Stimulated activated CD8-positive, alpha-beta memory T cell treated with anti-CD3 and anti-CD28 coated beads, Interleukin-15, amount 100 ng/mL, for 48 hours (primary cell): ENCODE data around the gene UBR7.
"Not testable (repeated sequence)": the region's sequence is repeated elsewhere in the genome, so short reads cannot be mapped to it uniquely, and the experiment has no call there.

Experiments
- DNase-seq, 2 donors: peaks; one replicate each; pipeline ENCODE4 v3.0.0-alpha.2; 2020; ENCODE audit warnings: low read depth in 2 of 2

Gene UBR7, protein sequence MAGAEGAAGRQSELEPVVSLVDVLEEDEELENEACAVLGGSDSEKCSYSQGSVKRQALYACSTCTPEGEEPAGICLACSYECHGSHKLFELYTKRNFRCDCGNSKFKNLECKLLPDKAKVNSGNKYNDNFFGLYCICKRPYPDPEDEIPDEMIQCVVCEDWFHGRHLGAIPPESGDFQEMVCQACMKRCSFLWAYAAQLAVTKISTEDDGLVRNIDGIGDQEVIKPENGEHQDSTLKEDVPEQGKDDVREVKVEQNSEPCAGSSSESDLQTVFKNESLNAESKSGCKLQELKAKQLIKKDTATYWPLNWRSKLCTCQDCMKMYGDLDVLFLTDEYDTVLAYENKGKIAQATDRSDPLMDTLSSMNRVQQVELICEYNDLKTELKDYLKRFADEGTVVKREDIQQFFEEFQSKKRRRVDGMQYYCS

DNA sequence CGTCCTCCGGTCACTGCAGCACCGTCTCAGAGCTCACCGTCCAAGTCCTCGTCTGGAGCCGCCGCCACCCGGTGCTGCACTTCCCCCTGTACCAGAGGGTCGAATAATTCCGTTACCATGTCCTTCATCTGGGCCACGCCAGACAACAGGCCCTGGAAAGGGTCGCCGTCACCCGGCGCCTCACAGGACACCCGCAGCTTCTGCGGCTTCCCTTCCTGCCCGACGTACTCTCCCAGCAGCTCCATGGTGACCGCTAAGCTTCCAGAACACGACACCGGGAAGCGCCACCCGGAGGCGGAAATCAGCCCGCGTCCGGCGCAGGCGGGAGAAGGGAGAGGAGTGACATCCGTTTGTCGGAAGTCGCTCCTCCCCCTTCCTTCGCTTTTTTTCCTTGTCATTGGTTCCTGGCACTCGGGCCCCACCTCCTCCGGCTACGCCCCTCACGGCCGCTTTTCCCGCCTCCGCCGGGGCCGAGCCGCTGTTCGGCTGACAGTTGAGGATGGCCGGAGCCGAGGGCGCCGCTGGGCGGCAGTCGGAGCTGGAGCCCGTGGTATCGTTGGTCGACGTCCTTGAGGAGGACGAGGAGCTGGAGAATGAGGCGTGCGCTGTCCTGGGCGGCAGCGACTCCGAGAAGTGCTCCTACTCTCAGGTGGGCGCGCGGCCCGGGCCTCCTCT, at the start of gene UBR7, which contains the start of gene GON7:
UBR7 (plus strand) TSS at position 464 of the 675 bp plus-strand sequence; CDS start at position 500, 36 bp downstream.
GON7 (minus strand) TSS at position 273 of the 675 bp plus-strand sequence; CDS start at position 245, 28 bp downstream.
- DNase-seq: peak; percentile 86 to 87

DNA sequence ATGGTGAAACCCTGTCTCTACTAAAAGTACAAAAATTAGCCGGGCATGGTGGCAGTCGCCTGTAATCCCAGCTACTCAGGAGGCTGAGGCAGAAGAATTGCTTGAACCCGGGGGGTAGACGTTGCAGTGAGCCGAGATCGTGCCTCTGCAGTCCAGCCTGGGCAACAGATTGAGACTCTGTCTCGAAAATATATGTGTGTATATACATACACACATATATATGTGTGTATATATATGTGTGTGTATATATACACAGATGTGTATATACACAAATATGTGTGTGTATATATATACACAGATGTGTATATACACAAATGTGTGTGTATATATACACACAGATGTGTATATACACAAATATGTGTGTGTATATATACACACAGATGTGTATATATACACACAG, 48.7 kb upstream of the UBR7 start:
- DNase-seq: not testable (repeated sequence)

DNA sequence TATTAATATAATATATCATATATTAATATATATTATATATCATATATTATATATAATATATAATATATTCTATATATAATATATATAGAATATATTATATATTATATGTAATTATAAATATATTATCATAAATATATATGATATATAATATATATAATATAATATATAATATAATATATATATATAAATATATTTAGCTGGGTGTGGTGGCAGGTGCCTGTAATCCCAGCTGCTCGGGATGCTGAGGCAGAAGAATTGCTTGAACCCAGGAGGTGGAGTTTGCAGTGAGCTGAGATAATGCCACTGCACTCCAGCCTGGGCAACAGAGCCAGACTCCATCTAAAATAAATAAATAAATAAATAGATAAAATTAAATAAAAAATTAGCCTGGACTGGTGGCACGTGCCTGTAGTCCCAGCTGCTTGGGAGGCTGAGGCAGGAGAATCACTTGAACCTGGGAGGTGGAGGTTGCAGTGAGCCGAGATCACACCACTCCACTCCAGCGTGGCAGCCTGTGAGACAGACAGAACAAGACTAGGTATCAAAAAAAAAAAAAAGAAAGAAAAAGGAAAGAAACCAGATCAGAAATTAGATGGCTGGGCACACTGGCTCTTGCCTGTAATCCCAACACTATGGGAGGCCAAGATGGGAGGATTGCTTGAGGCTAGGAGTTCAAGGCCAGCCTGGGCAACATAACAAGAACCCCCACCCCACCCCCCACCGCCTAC, 47.3 kb upstream of the UBR7 start:
- DNase-seq: not testable (repeated sequence)

DNA sequence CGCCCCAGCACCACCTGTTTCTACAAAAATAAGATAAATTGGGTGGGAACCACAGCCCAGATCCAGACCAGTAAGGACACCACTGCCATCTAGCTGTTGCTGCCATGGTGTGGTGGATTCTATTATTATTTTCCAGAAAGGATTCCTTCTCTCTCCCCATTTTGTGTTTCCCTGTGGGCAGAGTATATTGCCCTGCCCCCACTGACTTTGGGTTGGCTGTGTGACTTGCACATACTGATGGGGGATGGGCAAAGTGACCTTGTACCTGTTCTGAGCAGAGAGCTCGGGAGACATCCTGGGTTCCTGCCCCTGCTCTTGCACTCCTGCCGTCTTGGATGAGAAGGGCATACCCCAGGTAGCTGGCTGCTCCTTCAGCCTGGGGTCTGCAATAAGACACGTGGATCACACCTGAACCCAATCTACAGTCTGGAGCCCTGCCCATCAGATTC, 46.7 kb upstream of the UBR7 start:
- no peak for DNase-seq

DNA sequence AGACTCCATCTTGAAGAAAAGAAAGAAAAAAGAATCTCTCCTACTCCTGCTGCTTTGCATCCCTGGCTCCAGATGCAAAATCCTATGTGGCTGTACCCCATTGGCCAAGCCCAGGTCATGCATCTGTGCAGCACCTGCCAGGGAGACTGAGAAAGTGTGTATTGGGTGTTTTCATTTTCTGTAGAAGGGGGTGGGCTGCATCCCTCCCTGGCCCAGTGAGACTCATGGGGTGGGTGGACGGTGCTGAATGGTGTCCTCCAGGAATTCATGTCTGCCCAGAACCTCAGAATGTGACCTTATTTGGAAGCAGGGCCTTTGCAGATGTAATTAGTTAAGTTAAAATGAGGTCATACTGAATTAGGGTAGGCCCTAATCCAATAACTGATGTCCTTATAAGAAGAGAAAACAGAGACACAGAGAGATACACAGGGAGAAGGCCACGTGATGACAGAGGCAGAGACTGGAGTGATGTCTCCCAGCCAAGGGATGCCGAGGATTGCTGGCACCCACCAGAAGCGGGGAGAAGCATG, 45.6 kb upstream of the UBR7 start:
- no peak for DNase-seq

DNA sequence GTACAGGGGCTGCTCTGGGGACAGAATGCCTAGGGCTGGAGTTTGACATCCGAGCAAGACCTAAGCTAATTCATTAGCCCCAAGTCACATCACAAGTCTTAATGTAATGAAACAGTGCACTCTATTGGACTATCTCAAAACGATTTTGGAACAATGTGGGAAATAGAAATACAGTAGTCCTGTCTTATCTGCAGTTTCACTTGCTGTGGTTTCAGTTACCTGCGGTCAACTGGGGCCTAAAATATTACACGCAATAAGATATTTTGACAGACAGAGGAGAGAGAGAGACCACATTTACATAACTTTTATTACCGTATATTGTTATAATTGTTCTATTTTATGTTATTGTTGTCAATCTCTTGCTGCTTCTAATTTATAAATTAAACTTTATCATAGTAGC, 43.5 kb upstream of the UBR7 start:
- DNase-seq: no peak

DNA sequence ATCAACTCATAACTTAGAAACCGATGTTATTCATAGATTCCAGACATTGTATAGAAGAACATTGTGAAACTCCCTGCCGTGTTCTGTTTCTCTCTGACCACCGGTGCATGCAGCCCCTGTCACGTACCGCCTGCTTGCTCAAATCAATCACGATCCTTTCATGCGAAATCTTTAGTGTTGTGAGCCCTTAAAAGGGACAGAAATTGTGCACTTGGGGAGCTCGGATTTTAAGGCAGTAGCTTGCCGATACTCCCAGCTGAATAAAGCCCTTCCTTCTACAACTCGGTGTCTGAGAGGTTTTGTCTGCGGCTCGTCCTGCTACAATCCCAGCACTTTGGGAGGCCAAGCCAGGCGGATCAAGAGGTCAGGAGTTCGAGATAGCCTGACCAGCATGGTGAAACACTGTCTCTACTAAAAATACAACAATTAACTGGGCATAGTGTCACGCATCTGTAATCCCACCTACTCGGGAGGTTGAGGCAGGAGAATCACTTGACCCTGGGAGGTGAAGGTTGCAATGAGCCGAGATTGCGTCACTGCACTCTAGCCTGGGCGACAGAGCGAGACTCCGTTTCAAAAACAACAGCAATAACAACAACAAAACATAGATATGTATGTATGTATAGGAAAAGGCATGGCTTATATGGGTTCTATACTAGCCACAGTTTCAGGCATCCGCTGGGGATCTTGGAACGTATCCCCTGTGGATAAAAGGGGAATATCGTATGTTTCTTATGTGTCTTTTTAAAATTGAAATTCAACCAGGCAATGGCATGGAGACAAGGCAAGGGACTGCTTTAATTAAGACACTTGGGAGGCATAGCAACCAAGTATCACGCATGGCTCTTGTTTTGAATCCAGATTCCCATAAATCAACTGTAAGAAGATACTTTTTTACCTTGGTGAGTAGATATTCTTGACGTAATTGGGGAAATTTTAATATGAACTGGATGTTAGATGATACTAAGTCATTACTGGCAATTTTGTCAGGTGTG, 41.5 kb upstream of the UBR7 start:
- not testable (repeated sequence) for DNase-seq

DNA sequence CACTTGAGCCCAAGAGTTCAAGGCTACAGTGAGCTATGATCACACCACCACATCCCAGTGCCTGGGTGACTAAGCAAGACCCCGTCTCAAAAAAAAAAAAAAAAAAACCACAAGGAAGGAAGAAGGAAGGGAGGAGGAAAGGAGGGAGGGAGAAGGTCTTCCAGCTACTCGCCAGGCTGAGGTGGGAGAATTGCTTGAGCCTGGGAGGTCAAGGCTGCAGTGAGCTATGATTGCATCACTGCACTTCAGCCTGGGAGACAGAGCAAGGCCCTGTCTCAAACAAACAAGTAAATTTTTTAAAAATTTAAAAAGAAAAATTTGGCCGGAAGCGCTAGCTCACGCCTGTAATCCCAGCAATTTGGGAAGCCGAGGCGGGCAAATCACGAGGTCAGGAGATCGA, 38.4 kb upstream of the UBR7 start:
- DNase-seq: not testable (repeated sequence)

DNA sequence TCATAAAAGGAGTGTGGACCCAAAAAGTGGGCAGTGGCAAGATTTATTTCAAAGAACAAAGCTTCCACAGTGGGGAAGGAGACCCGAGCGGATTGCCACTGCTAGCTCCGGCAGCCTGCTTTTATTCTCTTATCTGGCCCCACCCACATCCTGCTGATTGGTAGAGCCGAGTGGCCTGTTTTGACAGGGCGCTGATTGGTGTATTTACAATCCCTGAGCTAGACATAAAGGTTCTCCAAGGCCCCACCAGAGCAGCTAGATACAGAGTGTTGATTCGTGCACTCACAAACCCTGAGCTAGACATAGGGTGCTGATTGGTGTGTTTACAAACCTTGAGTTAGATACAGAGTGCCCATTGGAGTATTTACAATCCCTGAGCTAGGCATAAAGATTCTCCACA, 37.4 kb upstream of the UBR7 start:
- DNase-seq: not testable (repeated sequence)

DNA sequence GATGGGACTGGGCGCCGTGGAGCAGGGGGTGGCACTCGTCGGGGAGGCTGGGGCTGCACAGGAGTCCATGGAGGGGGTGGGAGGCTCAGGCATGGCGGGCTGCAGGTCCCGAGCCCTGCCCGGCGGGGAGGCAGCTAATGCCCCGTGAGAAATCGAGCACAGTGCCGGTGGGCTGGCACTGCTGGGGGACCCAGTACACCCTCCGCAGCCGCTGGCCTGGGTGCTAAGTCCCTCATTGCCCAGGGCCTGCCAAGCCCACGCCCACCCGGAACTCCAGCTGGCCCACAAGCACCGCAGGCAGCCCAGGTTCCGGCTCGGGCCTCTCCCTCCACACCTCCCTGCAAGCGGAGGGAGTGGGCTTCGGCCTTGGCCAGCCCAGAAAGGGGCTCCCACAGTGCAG, 36.9 kb upstream of the UBR7 start:
- not testable (repeated sequence) for DNase-seq

DNA sequence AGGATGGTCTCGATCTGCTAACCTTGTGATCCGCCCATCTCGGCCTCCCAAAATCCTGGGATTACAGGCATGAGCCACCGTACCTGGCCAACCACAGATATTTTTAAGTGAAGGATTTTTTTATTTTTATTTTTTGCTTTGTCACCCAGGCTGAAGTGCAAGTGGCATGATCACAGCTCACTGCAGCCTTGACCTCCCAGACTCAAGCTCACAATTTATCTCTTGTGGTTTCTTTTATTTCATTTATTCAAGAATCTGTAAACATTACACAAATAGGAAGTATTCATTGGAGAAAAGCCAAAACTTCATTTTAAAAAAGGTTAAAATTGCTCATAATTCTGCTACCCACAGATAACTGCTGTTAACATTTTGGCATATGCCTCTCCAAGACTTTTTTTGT, 35.7 kb upstream of the UBR7 start:
- no peak for DNase-seq

DNA sequence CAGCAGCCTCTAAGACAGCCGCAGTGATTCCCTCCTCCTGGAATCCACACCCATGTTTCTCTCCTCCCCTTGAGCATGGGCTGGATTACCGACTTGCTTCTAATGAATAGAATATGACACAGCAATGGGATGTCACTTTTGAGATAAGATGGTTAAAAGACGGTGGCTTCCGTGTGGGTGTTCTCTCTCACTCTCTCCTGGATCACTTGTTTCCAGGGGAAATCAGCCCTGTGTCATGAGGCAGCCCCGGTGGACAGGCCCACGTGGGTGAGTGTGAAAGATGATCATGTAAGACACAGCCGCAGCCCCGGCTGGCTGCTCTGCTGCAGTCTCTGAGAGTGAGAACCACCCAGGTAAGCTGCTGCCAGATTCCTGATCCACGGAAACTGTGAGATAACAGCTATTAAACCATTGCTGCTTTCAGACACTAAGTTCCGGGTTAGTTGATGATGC, 33.1 kb upstream of the UBR7 start:
- peak in 1 of 2 donors; percentile 17 for DNase-seq

DNA sequence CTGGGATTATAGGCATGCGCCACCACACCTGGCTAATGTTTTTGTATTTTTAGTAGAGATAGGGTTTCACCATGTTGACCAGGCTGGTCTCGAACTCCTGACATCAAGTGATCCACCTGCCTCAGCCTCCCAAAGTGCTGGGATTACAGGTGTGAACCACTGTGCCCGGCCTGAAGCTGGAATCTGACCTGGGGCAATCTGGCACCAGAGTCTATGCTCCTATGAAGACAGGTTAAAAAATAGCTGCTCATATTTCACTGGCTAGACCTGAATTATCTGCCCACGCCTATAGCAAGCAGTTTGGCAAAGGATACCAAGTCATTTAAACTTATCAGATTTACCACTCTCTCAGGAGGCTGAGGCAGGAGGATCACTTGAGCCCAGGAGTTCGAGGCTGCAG, 32.3 kb upstream of the UBR7 start:
- DNase-seq: not testable (repeated sequence)

DNA sequence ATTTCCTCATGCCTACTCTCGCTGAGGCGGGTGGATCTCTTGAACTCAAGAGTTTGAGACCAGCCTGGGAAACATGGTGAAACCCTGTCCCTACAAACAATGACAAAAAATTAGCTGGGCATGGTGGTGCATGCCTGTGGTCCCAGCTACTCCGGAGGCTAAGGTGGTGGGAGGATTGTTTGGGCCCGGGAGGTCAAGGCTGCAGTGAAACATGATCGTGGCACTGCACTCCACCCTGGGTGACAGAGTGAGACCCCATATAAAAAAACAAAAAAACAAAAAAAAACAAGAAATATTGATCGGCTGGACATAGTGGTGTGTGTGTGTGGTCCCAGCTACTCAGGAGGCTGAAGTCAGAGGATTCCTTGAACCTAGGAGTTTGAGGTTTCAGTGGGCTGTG, 31.6 kb upstream of the UBR7 start:
- no peak for DNase-seq

DNA sequence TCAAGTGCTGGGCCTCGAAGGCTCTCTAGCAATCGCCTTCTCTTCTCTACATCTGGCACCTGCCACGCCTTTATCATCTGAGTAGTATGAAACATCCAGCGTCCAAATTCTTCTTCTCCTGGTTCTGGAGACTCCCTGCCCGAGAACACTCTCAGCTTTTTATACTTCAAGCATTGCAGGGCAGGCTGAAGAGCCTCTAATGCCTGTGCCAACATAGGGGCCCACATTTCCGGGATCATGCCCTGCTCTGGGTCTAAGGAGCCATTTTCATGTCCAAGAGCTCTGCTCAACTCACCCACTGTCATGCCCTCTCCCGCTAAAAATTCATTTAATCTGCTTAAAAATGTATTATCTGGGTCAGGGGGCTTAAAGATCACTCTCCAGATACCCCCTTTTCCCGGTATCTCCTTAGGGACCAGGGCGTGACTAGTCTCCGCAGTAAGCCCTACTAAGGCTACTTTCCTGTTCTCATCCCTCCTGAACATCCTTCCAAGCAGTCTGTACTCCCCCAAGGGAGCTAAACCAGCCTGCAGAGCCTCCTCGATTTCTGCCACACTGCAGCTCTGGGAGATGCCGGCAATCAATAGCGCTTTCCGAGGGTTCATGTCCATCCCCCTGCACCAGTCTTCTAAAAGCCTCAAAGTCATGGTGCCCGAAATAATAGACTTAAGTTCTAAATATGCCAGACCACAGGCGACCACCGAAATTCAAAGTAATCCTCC, 23.3 kb upstream of the UBR7 start:
- no peak for DNase-seq

DNA sequence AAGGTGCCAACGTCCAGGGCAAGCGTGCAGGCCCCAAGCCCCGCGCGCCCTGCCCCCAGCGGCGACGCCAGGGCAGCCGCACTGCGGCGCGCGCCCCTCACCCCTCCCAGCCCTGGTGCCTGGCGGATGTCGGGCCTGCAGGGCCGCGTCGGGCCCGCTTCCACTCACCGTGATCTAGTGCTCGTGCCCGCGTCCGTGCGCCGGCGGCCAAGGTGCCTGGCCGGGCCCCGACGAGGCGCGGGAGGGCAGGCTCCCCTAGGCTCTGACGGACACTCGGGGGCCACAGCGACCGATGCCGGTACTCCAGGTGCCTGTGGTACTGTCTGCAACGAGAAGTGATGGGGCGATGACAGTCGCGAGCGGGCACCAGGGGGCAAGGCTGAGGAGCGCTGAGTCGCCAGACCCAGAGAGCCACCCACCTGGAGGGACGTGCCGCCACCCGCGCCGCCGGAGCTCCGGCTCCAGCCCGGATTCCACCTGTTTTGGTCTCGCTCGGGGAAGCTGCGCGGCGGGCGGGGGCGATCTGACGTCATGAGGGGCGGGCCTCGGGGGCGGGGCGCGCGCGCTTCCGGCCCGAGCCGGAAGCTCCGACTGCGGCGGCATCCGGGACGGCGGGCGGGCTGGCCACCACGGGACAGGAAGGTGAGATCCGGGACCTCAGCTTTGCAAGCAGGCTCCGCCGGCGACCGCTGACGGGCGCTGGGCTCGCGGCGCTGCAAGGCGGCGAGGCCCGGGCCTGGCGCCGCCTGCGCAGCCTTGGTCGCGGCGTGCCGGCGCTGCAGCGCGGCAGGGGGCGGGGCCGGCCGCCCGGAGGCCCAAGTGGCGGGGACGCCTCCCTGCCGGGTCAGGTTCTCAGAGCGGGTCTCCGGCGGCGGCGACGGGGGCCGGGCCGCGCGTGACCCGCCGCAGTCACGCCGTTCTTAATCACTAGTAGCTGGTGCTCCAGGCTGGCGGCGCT, 22.4 kb upstream of the UBR7 start, which contains the start of the genes LYSET and MOAP1:
LYSET (plus strand) TSS at position 927 of the 958 bp plus-strand sequence. CDS start 89 bp downstream, outside the sequence.
MOAP1 (minus strand) TSS at position 507 of the 958 bp plus-strand sequence. CDS start 655 bp downstream, outside the sequence.
- DNase-seq: peak; percentile 86 to 89

DNA sequence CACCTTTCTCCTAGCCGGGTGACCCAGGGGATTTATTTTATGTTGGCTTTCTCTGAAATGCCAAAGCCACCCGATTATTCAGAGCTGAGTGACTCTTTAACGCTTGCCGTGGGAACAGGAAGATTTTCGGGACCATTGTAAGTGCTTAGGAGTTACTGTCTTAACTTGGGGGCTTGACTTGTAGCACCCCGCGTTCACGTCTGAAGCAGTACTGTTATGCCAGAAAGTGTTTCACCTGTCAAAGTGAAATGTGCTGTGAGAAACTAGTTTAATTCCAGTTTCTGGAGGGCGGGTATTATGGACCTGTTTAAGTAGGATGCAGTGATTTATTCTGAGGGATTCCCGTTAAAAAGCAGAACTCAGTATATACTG, 21.7 kb upstream of the UBR7 start:
- no peak for DNase-seq

DNA sequence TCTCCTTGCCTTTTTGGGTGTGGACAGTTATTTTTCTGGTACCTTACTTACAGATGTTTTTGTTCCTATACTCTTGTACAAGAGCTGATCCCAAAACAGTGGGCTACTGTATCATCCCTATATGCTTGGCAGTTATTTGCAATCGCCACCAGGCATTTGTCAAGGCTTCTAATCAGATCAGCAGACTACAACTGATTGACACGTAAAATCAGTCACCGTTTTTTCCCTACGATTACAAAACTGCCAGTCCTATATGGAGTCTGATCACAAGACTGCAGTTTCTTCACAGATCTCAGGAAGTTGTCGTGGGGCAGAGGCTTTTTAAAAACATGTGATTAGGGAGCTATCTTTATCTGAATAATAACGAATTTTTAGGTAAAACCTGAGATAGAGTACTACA, 20.6 kb upstream of the UBR7 start:
- no peak for DNase-seq

DNA sequence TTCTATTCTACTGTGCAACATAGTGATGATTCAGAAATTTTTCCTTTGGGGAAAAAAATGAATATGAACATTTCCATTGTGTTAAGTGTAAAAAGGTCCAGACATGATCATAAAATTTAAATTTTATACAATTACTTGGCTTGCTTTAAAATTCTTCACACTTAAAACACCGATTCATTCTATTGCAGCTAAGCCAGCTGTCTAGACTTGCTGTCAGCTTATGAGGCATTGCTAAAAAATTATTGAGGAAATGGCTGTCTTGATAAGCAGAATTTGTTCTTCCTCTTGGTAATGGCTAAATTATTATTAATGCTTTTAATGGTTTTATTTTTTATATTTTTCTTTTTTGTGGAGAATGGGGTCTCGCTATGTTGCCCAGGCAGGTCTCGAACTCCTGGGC, 20.1 kb upstream of the UBR7 start:
- DNase-seq: no peak
